ENCODE results near the gene BRAT1. TPM values are rescaled to one million over a fixed set of nuclear protein-coding genes. Genes with fewer than 3 reads are reported as not detected.

Gene BRAT1
- total and polyA plus RNA-seq, 8 donors = 22.5 to 41.4 (median 28.0) TPM

DNA sequence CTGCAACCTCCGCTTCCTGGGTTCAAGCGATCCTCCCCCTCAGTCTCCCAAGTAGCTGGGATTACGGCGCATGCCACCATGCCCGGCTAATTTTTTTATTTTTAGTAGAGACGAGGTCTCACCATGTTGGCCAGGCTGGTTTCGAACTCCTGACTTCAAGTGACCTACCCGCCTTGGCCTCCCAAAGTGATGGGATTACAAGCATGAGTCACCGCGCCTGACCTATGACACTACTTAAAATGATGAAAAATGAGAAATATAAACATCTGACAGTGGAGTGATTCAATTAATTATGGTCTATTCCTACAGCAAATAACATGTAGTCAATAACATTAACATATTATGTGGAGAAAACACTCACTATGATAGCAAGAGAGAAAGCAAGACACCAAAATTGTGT, 2.2 kb downstream of the BRAT1 start:
- TF ChIP-seq, protein P1, sequence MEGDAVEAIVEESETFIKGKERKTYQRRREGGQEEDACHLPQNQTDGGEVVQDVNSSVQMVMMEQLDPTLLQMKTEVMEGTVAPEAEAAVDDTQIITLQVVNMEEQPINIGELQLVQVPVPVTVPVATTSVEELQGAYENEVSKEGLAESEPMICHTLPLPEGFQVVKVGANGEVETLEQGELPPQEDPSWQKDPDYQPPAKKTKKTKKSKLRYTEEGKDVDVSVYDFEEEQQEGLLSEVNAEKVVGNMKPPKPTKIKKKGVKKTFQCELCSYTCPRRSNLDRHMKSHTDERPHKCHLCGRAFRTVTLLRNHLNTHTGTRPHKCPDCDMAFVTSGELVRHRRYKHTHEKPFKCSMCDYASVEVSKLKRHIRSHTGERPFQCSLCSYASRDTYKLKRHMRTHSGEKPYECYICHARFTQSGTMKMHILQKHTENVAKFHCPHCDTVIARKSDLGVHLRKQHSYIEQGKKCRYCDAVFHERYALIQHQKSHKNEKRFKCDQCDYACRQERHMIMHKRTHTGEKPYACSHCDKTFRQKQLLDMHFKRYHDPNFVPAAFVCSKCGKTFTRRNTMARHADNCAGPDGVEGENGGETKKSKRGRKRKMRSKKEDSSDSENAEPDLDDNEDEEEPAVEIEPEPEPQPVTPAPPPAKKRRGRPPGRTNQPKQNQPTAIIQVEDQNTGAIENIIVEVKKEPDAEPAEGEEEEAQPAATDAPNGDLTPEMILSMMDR (IDR thresholded peaks at IDR 0.05) = no peak
- no peak for ATAC-seq
- no peak for DNase-seq
- intact Hi-C loops (cut with DNase I) = no loop called here
- Histone ChIP-seq H3K4me1 (peaks cover 12 to 53% of the 10 kb centered on the region in 2 donors), H3K9me3 (no peaks in the 10 kb centered on the region), H3K36me3 (peaks cover 0 to 28% of the 10 kb centered on the region in 2 donors), H3K4me3 (no peak overlapping the region), H3K27ac (no peak overlapping the region), H3K27me3 (no peaks in the 10 kb centered on the region)

DNA sequence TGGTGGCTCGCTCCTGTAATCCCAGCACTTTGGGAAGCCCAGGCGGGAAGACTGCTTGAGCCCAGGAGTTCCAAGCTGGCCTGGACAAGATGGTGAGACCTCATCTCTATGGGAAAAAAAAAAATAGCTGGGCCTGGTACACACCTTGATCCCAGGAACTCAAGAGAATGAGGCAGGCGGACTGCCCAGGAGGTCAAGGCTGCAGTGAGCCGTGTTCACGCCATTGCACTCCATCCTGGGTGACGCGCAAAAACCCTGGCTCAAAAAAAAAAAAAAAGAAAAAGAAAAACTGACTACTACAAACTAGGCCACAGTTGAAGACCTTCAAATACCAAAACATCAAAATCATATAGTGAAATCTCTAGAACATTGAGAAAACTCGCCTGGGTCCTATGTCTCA, 3.9 kb downstream of the BRAT1 start:
- Histone ChIP-seq H3K36me3 (peaks cover 0 to 45% of the 10 kb centered on the region in 2 donors), H3K4me3 (no peak overlapping the region), H3K9me3 (no peaks in the 10 kb centered on the region), H3K27ac (no peak overlapping the region), H3K27me3 (no peaks in the 10 kb centered on the region), H3K4me1 (peaks cover 12 to 36% of the 10 kb centered on the region in 2 donors)
- no peak for DNase-seq
- ATAC-seq = no peak
- intact Hi-C loops (cut with DNase I) = no loop called here
- TF ChIP-seq, protein P1 (IDR thresholded peaks at IDR 0.05) = no peak

DNA sequence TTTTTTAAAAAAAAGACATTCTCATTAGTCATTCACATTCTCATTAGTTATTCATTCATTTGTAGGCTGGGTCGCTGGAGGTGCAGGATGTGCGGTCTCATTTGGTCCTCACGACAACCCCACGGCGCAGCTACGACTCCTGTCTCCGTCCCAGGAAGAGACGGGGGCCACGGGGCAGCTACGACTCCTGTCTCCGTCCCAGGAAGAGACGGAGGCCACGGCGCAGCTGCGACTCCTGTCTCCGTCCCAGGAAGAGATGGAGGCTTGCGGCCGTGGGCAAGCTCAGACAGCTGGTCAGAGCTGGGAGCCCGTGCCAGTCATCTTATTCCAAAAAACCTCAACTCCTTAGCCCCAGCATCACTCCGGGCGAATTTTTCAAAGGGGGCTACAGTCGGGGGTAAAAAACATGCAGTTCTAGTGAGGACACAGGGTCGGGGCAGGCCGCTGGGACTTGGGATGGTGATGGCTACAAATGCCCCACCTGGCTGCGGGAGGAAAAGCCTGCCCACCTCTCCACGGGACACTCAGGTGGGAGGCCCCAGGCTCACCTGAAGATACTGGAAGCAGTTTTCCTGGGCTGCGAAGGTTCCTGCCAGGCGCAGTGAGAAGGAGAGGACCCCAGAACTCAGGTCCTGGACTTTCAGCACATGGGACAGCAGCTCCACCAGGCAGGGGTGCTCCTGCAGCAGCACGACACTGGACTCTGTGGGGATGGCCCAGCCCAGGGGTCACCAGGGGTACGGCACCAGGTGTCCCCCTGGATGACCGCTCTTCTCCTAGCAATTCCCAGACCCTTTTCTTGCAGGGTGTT, 8.3 kb downstream of the BRAT1 start:
- peak in 2 of 4 donors; percentile 22 to 59 for DNase-seq
- no peak overlapping the region for H3K4me3 ChIP-seq
- intact Hi-C loops (cut with DNase I) = no loop called here
- no peaks in the 10 kb centered on the region for H3K27me3 ChIP-seq
- H3K36me3 ChIP-seq = peaks cover 0 to 81% of the 10 kb centered on the region in 2 donors
- peaks cover 0 to under 1% of the 10 kb centered on the region in 2 donors for H3K4me1 ChIP-seq
- no peak overlapping the region for H3K27ac ChIP-seq
- H3K9me3 ChIP-seq = no peaks in the 10 kb centered on the region
- ATAC-seq = no peak
- TF ChIP-seq, protein P1 (IDR thresholded peaks at IDR 0.05) = no peak

DNA sequence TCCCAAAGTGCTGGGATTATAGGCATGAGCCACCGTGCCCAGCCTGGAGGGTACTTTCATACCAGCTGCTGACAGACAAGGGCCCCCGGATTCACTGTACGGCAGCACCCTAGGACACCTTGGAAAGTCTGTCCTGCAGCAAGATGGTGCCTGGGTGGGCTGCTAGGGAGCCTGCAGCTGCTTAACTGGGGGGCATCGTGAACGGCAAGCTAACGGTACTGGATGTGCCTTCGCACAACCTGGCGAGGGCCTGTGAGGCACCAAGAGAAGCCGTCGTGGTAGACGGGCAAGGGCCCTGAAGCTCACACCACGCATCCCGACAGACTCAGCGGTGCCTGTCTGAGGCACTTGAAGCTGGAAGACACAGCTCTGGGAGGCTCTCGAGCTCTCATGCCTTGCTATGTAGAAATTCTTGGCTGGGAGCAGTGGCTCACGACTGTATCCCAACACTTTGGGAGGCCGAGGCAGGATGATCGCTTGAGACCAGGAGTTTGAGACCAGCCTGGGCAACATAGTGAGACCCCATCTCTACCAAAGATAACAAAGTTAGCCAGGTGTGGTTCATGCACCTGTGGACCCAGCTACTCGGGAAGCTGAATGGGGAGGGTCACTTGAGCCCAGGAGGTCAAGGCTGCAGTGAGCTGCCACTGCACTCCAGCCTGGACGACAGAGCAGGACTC, 9.4 kb downstream of the BRAT1 start:
- TF ChIP-seq, protein P1 (IDR thresholded peaks at IDR 0.05) = no peak
- intact Hi-C loops (cut with DNase I) = no loop called here
- Histone ChIP-seq H3K27me3 (no peaks in the 10 kb centered on the region), H3K27ac (no peak overlapping the region), H3K4me3 (no peak overlapping the region), H3K36me3 (peaks cover 0 to 92% of the 10 kb centered on the region in 2 donors), H3K4me1 (no peaks in the 10 kb centered on the region), H3K9me3 (no peaks in the 10 kb centered on the region)
- peak in 1 of 4 donors; percentile 67 for DNase-seq
- ATAC-seq = no peak

DNA sequence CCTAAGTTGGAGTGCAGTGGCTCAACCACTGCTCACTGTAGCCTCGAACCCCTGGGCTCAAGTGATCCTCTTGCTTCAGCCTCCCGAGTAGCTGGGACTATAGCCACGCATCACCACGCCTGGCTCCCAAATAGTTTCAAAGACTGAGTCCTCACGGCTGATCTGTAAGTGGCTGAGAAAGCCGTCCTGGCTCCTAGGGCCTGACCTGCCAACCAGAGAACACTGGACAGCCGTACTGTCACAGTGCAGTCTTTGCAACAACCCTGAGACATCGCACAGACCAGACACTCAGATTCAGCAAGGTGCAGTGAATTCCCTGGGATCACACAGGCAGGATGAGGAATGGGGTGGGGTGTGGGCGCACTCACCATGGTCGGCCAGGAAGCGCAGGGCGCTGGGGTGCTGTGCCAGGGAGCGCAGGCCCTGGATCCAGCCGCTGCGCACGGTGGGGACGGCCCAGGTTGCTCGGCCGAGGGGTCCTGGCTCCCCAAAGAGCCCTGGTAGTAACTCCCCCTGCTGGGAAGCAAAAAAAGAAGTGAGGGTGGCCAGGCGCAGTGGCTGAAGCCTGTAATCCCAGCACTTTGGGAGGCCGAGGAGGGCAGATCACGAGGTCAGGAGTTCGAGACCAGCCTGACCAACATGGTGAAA, 10.7 kb downstream of the BRAT1 start:
- H3K36me3 ChIP-seq = peaks cover 0 to 100% of the 10 kb centered on the region in 2 donors
- H3K27ac ChIP-seq = no peak overlapping the region
- intact Hi-C loops (cut with DNase I) = no loop called here
- DNase-seq (peak in 1 of 4 donors; percentile 59), ATAC-seq (no peak)
- no peak overlapping the region for H3K4me3 ChIP-seq
- no peaks in the 10 kb centered on the region for H3K27me3 ChIP-seq
- no peaks in the 10 kb centered on the region for H3K4me1 ChIP-seq
- TF ChIP-seq, protein P1 (IDR thresholded peaks at IDR 0.05) = no peak
- H3K9me3 ChIP-seq = no peaks in the 10 kb centered on the region

Measured in left lung (tissue), 10 donors.